HG03064 (cell line): ENCODE data around the gene FOXD4L4.
"Not testable (repeated sequence)": the region's sequence is repeated elsewhere in the genome, so short reads cannot be mapped to it uniquely, and the experiment has no call there.

Experiments
- ATAC-seq: cut with Tn5 transposase; IDR thresholded peaks from one replicate; pipeline ENCODE4 v1.9.1; 2021; ENCODE audit warnings: low read depth; ENCODE audit not compliant: unreplicated experiment

The FOXD4L4 gene

DNA sequence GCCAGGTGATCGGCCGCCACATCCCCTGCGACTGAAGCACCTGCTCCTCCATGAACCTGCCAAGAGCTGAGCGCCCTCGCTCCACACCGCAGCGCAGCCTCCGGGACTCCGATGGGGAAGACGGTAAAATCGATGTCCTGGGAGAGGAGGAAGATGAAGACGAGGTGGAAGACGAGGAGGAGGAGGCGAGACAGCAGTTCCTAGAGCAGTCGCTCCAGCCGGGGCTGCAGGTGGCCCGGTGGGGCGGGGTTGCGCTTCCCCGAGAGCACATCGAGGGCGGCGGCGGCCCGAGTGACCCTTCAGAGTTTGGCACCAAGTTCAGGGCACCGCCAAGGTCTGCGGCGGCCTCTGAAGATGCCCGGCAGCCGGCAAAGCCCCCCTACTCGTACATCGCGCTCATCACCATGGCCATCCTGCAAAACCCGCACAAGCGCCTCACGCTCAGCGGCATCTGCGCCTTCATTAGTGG, at the start of gene FOXD4L4:
TSS of gene FOXD4L4 (plus strand) at position 51 of the 469 bp plus-strand sequence. CDS start at position 51, 0 bp downstream.
- ATAC-seq, result not testable (repeated sequence)

- ATAC-seq, result not testable (repeated sequence)
Observed at GRCh38 chr9:65703550-65703949, 33.4 kb upstream of the FOXD4L4 start.

GRCh38 chr9:65714445-65714844, 22.5 kb upstream of the FOXD4L4 start:
- ATAC-seq, result not testable (repeated sequence)

- ATAC-seq, result not testable (repeated sequence)
Observed at GRCh38 chr9:65738133-65738532, 1.2 kb downstream of the FOXD4L4 start.
